Measurements from ENCODE around the gene RBL2.
A peak's percentile ranks its signal among the peaks of the same experiment; 100 is the strongest.
"Not testable (repeated sequence)": the region's sequence is repeated elsewhere in the genome, so short reads cannot be mapped to it uniquely, and the experiment has no call there.

Gene RBL2

GRCh38 chr16:53423968-53424367 lies 10.3 kb upstream of the RBL2 start:
- not testable (repeated sequence) for H3K27me3 ChIP-seq (ENCODE audit: insufficient read depth, low read length); H3K9ac ChIP-seq (ENCODE audit: low read depth, low read length); H3K4me1 ChIP-seq (ENCODE audit: insufficient read depth, low read length); H3K36me3 ChIP-seq (ENCODE audit: insufficient read depth, low read depth, low read length); H3K27ac ChIP-seq (ENCODE audit: low read length); H3K4me3 ChIP-seq (ENCODE audit: low read length)
- H3K9me3 ChIP-seq (ENCODE audit: insufficient read depth, low read depth, low read length): peaks cover 47% of the 10 kb centered on the region

GRCh38 chr16:53428681-53429080 lies 5.6 kb upstream of the RBL2 start:
- Histone ChIP-seq H3K9me3 (ENCODE audit: insufficient read depth, low read depth, low read length) (peaks cover 25% of the 10 kb centered on the region), H3K4me1 (ENCODE audit: insufficient read depth, low read length) (peaks cover under 1% of the 10 kb centered on the region; the same call in 1 of the 2 replicates), H3K9ac (ENCODE audit: low read depth, low read length) (no peak overlapping the region), H3K27ac (ENCODE audit: low read length) (no peak overlapping the region), H3K27me3 (ENCODE audit: insufficient read depth, low read length) (no peaks in the 10 kb centered on the region), H3K4me3 (ENCODE audit: low read length) (no peak overlapping the region), H3K36me3 (ENCODE audit: insufficient read depth, low read depth, low read length) (no peaks in the 10 kb centered on the region)

GRCh38 chr16:53429221-53429943 lies 4.9 kb upstream of the RBL2 start:
- no peaks in the 10 kb centered on the region for H3K36me3 ChIP-seq (ENCODE audit: insufficient read depth, low read depth, low read length)
- H3K9me3 ChIP-seq (ENCODE audit: insufficient read depth, low read depth, low read length): peaks cover 18% of the 10 kb centered on the region
- no peak overlapping the region for H3K27ac ChIP-seq (ENCODE audit: low read length)
- H3K9ac ChIP-seq (ENCODE audit: low read depth, low read length): no peak overlapping the region
- H3K27me3 ChIP-seq (ENCODE audit: insufficient read depth, low read length): no peaks in the 10 kb centered on the region
- H3K4me3 ChIP-seq (ENCODE audit: low read length): no peak overlapping the region
- peaks cover 5% of the 10 kb centered on the region; the same call in 1 of the 2 replicates for H3K4me1 ChIP-seq (ENCODE audit: insufficient read depth, low read length)

GRCh38 chr16:53430363-53430762 lies 3.9 kb upstream of the RBL2 start:
- H3K27ac ChIP-seq (ENCODE audit: low read length): no peak overlapping the region
- no peak overlapping the region for H3K9ac ChIP-seq (ENCODE audit: low read depth, low read length)
- no peak overlapping the region for H3K4me3 ChIP-seq (ENCODE audit: low read length)
- H3K36me3 ChIP-seq (ENCODE audit: insufficient read depth, low read depth, low read length): no peaks in the 10 kb centered on the region
- H3K9me3 ChIP-seq (ENCODE audit: insufficient read depth, low read depth, low read length): peaks cover 9% of the 10 kb centered on the region
- H3K4me1 ChIP-seq (ENCODE audit: insufficient read depth, low read length): peaks cover 5% of the 10 kb centered on the region; the same call in 1 of the 2 replicates
- H3K27me3 ChIP-seq (ENCODE audit: insufficient read depth, low read length): no peaks in the 10 kb centered on the region

GRCh38 chr16:53433509-53433908 lies 762 bp upstream of the RBL2 start:
- Histone ChIP-seq H3K4me1 (ENCODE audit: insufficient read depth, low read length) (peaks cover 10% of the 10 kb centered on the region; the same call in 1 of the 2 replicates), H3K36me3 (ENCODE audit: insufficient read depth, low read depth, low read length) (no peaks in the 10 kb centered on the region), H3K4me3 (ENCODE audit: low read length) (peak overlapping the region; percentile 95; the same call in 1 of the 2 replicates), H3K27me3 (ENCODE audit: insufficient read depth, low read length) (no peaks in the 10 kb centered on the region), H3K9me3 (ENCODE audit: insufficient read depth, low read depth, low read length) (no peaks in the 10 kb centered on the region), H3K27ac (ENCODE audit: low read length) (peak overlapping the region; percentile 67), H3K9ac (ENCODE audit: low read depth, low read length) (peak overlapping the region; percentile 72; the same call in 1 of the 2 replicates)

GRCh38 chr16:53433930-53434376 lies 318 bp upstream of the RBL2 start:
- Histone ChIP-seq H3K27me3 (ENCODE audit: insufficient read depth, low read length) (no peaks in the 10 kb centered on the region), H3K27ac (ENCODE audit: low read length) (peak overlapping the region; percentile 67), H3K4me3 (ENCODE audit: low read length) (peak overlapping the region; percentile 95)

GRCh38 chr16:53435066-53435688 lies 906 bp downstream of the RBL2 start:
- Histone ChIP-seq H3K36me3 (ENCODE audit: insufficient read depth, low read depth, low read length) (peaks cover 8% of the 10 kb centered on the region), H3K27ac (ENCODE audit: low read length) (no peak overlapping the region), H3K4me3 (ENCODE audit: low read length) (peak overlapping the region; percentile 95), H3K4me1 (ENCODE audit: insufficient read depth, low read length) (peaks cover 10% of the 10 kb centered on the region; the same call in 1 of the 2 replicates), H3K9me3 (ENCODE audit: insufficient read depth, low read depth, low read length) (no peaks in the 10 kb centered on the region), H3K9ac (ENCODE audit: low read depth, low read length) (peak overlapping the region; percentile 85), H3K27me3 (ENCODE audit: insufficient read depth, low read length) (no peaks in the 10 kb centered on the region)

More at GRCh38 chr16:53433930-53434376, 318 bp upstream of the RBL2 start:
- Histone ChIP-seq H3K9me3 (ENCODE audit: insufficient read depth, low read depth, low read length) (no peaks in the 10 kb centered on the region), H3K4me1 (ENCODE audit: insufficient read depth, low read length) (peaks cover 10% of the 10 kb centered on the region; the same call in 1 of the 2 replicates), H3K9ac (ENCODE audit: low read depth, low read length) (peak overlapping the region; percentile 72; the same call in 1 of the 2 replicates), H3K36me3 (ENCODE audit: insufficient read depth, low read depth, low read length) (peaks cover under 1% of the 10 kb centered on the region; the same call in 1 of the 2 replicates)

GRCh38 chr16:53440125-53440524 lies 5.9 kb downstream of the RBL2 start:
- Histone ChIP-seq H3K4me1 (ENCODE audit: insufficient read depth, low read length) (peaks cover 4% of the 10 kb centered on the region; the same call in 1 of the 2 replicates), H3K9ac (ENCODE audit: low read depth, low read length) (no peak overlapping the region), H3K27me3 (ENCODE audit: insufficient read depth, low read length) (no peaks in the 10 kb centered on the region), H3K9me3 (ENCODE audit: insufficient read depth, low read depth, low read length) (no peaks in the 10 kb centered on the region), H3K36me3 (ENCODE audit: insufficient read depth, low read depth, low read length) (peaks cover 26% of the 10 kb centered on the region), H3K27ac (ENCODE audit: low read length) (no peak overlapping the region), H3K4me3 (ENCODE audit: low read length) (no peak overlapping the region)

- Histone ChIP-seq H3K4me3 (ENCODE audit: low read length) (no peak overlapping the region), H3K9me3 (ENCODE audit: insufficient read depth, low read depth, low read length) (no peaks in the 10 kb centered on the region), H3K9ac (ENCODE audit: low read depth, low read length) (no peak overlapping the region), H3K27me3 (ENCODE audit: insufficient read depth, low read length) (no peaks in the 10 kb centered on the region), H3K36me3 (ENCODE audit: insufficient read depth, low read depth, low read length) (peaks cover 39% of the 10 kb centered on the region), H3K27ac (ENCODE audit: low read length) (no peak overlapping the region), H3K4me1 (ENCODE audit: insufficient read depth, low read length) (no peaks in the 10 kb centered on the region)
Observed at GRCh38 chr16:53445534-53445933, 11.3 kb downstream of the RBL2 start.

GRCh38 chr16:53446090-53446489 lies 11.8 kb downstream of the RBL2 start:
- peaks cover 36% of the 10 kb centered on the region for H3K36me3 ChIP-seq (ENCODE audit: insufficient read depth, low read depth, low read length)
- H3K9me3 ChIP-seq (ENCODE audit: insufficient read depth, low read depth, low read length): no peaks in the 10 kb centered on the region
- H3K4me1 ChIP-seq (ENCODE audit: insufficient read depth, low read length): no peaks in the 10 kb centered on the region
- no peaks in the 10 kb centered on the region for H3K27me3 ChIP-seq (ENCODE audit: insufficient read depth, low read length)
- no peak overlapping the region for H3K9ac ChIP-seq (ENCODE audit: low read depth, low read length)
- H3K27ac ChIP-seq (ENCODE audit: low read length): no peak overlapping the region
- no peak overlapping the region for H3K4me3 ChIP-seq (ENCODE audit: low read length)

GRCh38 chr16:53449816-53450517 lies 15.7 kb downstream of the RBL2 start:
- H3K27ac ChIP-seq (ENCODE audit: low read length): no peak overlapping the region
- no peak overlapping the region for H3K9ac ChIP-seq (ENCODE audit: low read depth, low read length)
- no peaks in the 10 kb centered on the region for H3K4me1 ChIP-seq (ENCODE audit: insufficient read depth, low read length)
- no peaks in the 10 kb centered on the region for H3K9me3 ChIP-seq (ENCODE audit: insufficient read depth, low read depth, low read length)
- peaks cover 55% of the 10 kb centered on the region for H3K36me3 ChIP-seq (ENCODE audit: insufficient read depth, low read depth, low read length)
- H3K4me3 ChIP-seq (ENCODE audit: low read length): no peak overlapping the region
- H3K27me3 ChIP-seq (ENCODE audit: insufficient read depth, low read length): no peaks in the 10 kb centered on the region
